Smooth muscle cell of trachea (primary cell): Measurements from ENCODE around the gene MICU2. TPM values are rescaled to one million over a fixed set of nuclear protein-coding genes. Genes with fewer than 3 reads are reported as not detected.

Experiments
- total RNA-seq: library from RNA; depleted of rRNA; stranded (reverse); fragments of >200 nt; gene quantifications from 2 replicates; pipeline ENCODE4 v1.2.1, GENCODE V29; 2014

Gene MICU2
- 62.9 and 66.3 TPM in 2 replicates for total RNA-seq

GRCh38 chr13:21603531-21604448 is at the start of gene MICU2:
Gene MICU2 (minus strand): TSS chr13:21604170. CDS start chr13:21604148, 22 bp downstream.

GRCh38 chr13:21458813-21459701 is 144.9 kb downstream of the MICU2 start, which contains the start of gene ZDHHC20:
Gene ZDHHC20 (minus strand): TSS chr13:21459303. CDS start chr13:21459171, 132 bp downstream.

Other genes with a start within 250 kb of the MICU2 start
- 87.0 and 111 TPM in 2 replicates for gene ZDHHC20, start 144.9 kb downstream of the MICU2 start, total RNA-seq
- not detected in 2 replicates for gene FGF9, start 66.9 kb upstream of the MICU2 start, total RNA-seq